K562 treated with DMSO at 1 percent for 12 hours (cell line): ENCODE data around the gene PCDHGA12. TPM values are rescaled to one million over a fixed set of nuclear protein-coding genes. Genes with fewer than 3 reads are reported as not detected.

Experiments used
- total RNA-seq: library from RNA; unstranded; fragments of 300-600 nt; gene quantifications from 2 replicates; pipeline ENCODE4 v1.2.3, GENCODE V29; 2022; ENCODE audit not compliant: insufficient read depth

The PCDHGA12 gene
- not detected in 2 replicates for total RNA-seq

DNA sequence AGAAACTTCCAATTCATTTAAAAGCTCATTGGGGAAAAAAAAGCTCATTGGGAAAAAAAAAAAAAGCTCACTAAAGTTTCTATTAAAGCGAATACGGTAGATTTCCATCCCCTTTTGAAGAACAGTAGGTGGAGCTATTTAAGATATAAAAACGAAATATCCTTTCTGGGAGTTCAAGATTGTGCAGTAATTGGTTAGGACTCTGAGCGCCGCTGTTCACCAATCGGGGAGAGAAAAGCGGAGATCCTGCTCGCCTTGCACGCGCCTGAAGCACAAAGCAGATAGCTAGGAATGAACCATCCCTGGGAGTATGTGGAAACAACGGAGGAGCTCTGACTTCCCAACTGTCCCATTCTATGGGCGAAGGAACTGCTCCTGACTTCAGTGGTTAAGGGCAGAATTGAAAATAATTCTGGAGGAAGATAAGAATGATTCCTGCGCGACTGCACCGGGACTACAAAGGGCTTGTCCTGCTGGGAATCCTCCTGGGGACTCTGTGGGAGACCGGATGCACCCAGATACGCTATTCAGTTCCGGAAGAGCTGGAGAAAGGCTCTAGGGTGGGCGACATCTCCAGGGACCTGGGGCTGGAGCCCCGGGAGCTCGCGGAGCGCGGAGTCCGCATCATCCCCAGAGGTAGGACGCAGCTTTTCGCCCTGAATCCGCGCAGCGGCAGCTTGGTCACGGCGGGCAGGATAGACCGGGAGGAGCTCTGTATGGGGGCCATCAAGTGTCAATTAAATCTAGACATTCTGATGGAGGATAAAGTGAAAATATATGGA is at the start of gene PCDHGA12:
TSS of gene PCDHGA12 (plus strand) at position 176 of the 782 bp plus-strand sequence. CDS start at position 429, 253 bp downstream.

DNA sequence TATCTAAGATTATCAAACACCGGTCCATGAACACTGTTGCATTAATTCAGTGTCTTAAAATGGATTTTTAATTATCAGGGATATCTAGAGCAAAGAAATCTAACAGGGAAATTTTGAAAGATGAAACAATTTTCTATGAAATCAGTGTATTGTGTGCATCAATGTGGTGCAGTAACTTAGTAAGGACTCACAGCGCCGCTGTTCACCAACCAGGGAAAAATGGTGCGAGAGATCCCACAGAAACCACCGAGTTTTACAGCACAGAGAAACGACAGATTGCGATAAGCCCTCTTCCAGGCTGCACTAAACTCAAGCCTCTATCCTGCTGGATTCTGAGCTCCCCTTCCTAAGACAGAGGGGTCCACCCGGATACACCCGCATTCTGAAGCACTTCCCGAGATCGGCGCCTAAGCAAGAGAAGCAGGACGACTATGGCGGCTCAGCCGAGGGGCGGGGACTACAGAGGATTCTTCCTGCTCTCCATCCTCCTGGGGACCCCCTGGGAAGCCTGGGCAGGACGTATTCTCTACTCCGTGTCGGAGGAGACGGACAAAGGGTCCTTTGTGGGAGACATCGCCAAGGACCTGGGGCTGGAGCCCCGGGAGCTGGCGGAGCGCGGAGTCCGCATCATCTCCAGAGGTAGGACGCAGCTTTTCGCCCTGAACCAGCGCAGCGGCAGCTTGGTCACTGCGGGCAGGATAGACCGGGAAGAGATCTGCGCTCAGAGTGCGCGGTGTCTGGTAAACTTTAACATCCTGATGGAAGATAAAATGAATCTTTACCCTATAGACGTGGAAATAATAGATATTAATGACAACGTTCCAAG is 47.6 kb upstream of the PCDHGA12 start, which contains the start of gene PCDHGA7:
TSS of gene PCDHGA7 (plus strand) at position 274 of the 826 bp plus-strand sequence. CDS start at position 432, 158 bp downstream.

DNA sequence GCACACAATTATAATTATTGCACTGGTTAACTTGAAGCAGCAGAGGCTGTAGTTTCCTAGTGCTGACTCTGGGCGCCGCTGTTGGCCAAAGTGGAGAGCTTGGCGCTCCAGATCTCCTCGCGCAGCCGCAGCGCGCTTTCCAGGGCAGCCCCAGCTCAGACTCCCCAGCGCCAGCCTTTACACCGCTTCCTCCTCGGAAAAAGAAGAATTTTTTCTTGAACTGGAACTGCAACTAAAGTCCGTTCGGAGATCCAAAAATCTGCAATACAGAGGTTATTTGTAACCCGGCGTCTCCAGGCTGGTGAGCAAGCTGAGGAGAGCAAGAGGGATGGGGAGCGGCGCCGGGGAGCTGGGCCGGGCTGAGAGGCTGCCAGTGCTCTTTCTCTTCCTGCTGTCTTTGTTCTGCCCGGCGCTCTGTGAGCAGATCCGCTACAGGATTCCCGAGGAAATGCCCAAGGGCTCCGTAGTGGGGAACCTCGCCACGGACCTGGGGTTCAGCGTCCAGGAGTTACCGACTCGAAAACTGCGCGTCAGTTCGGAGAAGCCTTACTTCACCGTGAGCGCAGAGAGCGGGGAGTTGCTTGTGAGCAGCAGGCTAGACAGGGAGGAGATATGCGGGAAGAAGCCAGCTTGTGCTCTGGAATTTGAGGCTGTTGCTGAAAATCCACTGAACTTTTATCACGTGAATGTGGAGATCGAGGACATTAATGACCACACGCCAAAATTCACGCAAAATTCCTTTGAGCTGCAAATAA is 42.6 kb upstream of the PCDHGA12 start, which contains the start of gene PCDHGB4:
TSS of gene PCDHGB4 (plus strand) at position 142 of the 755 bp plus-strand sequence. CDS start at position 329, 187 bp downstream.

DNA sequence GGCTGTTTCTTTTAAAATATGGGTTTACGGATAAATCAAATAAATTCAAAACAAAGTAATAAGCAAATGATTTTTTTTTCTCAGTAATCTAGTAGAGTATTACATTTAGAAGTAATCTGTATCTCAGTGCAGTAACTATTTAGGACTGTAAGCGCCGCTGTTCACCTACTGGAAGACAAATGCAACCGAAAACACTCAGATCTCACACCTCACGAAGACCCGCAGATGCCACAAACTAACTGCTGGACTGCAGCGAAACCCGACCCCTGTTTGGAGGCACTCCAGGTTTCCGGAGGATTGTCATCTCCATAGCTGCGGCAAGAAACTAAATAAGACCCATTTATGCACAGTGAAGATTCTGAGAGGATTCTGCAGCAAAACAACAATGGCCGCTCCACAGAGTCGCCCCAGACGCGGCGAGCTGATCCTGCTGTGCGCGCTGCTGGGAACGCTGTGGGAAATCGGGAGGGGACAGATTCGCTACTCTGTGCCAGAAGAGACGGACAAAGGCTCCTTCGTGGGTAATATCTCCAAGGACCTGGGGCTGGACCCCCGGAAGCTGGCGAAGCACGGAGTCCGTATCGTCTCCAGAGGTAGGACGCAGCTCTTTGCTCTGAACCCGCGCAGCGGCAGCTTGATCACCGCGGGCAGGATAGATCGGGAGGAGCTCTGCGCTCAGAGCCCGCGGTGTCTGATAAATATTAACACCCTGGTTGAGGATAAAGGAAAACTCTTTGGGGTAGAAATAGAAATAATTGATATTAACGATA is 37.7 kb upstream of the PCDHGA12 start, which contains the start of gene PCDHGA8:
TSS of gene PCDHGA8 (plus strand) at position 205 of the 770 bp plus-strand sequence. CDS start at position 386, 181 bp downstream.

GRCh38 chr5:141397756-141398551 is 32.4 kb upstream of the PCDHGA12 start, which contains the start of gene PCDHGB5:
Gene PCDHGB5, plus strand, starts transcription at chr5:141397947. Its CDS starts 181 bp downstream, at chr5:141398128.

GRCh38 chr5:141402553-141403243 is 27.6 kb upstream of the PCDHGA12 start, which contains the start of gene PCDHGA9:
Gene PCDHGA9, plus strand, starts transcription at chr5:141402778. Its CDS starts 175 bp downstream, at chr5:141402953.

DNA sequence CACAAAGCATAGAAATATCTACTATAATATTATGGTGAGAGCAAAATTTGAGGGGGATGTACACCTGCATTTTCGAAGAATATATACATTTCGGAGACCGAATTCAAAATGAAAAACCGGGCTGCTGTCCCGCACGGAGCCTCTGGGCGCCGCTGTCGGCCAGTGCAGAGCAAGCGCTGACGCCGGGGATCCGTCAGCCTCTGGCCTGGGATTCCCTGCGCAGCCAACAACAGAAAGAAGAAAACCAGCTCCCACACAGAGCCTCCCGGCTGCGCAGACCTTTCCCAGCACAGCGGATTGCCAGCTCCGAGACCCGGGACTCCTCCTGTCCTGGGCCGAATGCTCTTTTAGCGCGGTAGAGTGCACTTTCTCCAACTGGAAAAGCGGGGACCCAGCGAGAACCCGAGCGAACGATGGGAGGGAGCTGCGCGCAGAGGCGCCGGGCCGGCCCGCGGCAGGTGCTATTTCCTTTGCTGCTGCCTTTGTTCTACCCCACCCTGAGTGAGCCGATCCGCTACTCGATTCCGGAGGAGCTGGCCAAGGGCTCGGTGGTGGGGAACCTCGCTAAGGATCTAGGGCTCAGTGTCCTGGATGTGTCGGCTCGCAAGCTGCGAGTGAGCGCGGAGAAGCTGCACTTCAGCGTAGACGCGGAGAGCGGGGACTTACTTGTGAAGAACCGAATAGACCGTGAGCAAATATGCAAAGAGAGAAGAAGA is 22.4 kb upstream of the PCDHGA12 start, which contains the start of gene PCDHGB6:
TSS of gene PCDHGB6 (plus strand) at position 232 of the 716 bp plus-strand sequence. CDS start at position 414, 182 bp downstream.

DNA sequence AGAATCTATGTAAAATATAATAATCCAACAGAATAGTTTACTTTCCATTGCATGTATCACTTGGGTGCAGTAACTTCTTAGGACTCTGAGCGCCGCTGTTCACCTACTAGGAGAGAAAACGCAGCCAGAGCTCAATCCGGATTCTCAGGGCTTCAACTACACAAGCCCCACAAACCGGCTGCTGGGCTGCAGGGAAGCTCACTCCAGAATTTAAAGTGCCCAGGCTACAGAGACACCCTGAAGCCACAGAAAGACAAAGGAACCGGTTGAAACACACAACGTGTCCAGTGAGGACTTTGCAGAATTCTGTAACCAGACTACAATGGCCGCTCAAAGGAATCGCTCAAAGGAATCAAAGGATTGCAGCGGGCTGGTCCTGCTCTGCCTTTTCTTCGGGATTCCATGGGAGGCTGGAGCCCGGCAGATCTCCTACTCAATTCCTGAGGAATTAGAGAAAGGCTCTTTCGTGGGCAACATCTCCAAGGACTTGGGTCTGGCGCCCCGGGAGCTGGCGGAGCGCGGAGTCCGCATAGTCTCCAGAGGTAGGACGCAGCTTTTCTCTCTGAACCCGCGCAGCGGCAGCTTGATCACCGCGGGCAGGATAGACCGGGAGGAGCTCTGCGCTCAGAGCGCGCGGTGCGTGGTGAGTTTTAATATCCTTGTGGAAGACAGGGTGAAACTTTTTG is 17.3 kb upstream of the PCDHGA12 start, which contains the start of gene PCDHGA10:
TSS of gene PCDHGA10 (plus strand) at position 134 of the 686 bp plus-strand sequence. CDS start at position 323, 189 bp downstream.

DNA sequence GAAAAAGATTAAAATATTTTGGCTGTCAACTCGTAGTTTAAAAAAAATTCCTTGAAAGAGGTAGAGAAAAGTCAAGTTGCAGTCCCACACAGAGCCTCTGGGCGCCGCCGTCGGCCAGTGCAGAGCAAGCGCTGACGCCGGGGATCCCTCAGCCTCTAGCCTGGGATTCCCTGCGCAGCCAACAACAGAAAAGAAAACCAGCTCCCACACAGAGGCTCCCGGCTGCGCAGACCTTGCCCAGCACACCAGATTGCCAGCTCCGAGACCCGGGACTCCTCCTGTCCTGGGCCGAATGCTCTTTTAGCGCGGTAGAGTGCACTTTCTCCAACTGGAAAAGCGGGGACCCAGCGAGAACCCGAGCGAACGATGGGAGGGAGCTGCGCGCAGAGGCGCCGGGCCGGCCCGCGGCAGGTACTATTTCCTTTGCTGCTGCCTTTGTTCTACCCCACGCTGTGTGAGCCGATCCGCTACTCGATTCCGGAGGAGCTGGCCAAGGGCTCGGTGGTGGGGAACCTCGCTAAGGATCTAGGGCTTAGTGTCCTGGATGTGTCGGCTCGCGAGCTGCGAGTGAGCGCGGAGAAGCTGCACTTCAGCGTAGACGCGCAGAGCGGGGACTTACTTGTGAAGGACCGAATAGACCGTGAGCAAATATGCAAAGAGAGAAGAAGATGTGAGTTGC is 12.7 kb upstream of the PCDHGA12 start, which contains the start of gene PCDHGB7:
TSS of gene PCDHGB7 (plus strand) at position 184 of the 679 bp plus-strand sequence. CDS start at position 367, 183 bp downstream.

DNA sequence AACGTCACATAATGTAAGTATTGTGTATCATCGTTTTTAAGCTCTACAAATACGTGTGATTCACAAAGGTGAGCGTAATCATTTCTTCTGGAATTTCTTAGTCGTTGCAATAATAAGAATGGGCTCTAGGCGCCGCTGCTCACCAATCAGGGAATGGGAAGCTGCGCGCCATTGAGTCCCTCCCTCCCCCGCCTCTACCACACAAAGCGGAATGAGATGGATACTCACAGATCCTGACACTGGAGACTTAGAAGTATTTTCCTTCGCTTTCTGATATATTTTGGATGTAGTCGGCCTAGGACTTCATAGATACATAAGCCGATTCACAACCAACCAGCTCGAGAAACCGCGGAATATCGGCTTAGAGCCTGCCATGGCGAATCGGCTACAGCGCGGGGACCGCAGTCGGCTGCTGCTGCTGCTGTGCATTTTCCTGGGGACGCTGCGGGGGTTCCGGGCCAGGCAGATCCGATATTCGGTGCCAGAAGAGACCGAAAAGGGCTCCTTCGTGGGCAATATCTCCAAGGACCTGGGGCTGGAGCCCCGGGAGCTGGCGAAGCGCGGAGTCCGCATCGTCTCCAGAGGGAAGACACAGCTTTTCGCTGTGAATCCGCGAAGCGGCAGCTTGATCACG is 9.3 kb upstream of the PCDHGA12 start, which contains the start of gene PCDHGA11:
TSS of gene PCDHGA11 (plus strand) at position 197 of the 634 bp plus-strand sequence. CDS start at position 374, 177 bp downstream.

DNA sequence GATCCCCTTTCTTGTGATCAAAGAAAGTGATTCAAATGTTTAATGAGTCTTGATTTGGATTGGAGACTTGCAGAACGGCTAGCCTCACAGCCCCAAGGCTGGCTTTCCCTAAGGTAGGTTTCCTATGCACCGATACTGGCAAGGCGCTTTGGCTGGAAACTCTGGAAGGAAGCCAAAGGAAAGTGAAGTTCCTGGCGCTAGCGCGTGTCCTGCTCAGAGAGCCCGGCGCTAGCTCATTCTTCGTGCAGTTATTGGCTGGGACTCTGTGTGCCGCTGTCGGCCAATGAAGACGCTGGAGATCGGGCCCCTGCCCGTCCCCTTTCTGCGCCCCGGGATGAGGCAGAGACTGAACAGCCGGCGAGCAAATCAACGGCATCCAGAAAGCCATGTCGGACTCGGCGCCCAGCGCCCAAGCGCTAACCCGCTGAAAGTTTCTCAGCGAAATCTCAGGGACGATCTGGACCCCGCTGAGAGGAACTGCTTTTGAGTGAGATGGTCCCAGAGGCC is 45.4 kb downstream of the PCDHGA12 start, which contains the start of gene PCDHGC3:
TSS of gene PCDHGC3 (plus strand) at position 342 of the 507 bp plus-strand sequence. CDS start at position 493, 151 bp downstream.

Other genes with a start within 250 kb of the PCDHGA12 start
- gene PCDHB16, start 248.1 kb upstream of the PCDHGA12 start, total RNA-seq: 0.15 TPM in 1 of 2 replicates, not detected in the other
- not detected in 2 replicates for gene PCDHB9, start 243.3 kb upstream of the PCDHGA12 start, total RNA-seq
- gene PCDHB10, start 238.2 kb upstream of the PCDHGA12 start, total RNA-seq: not detected in 2 replicates
- gene PCDHB11, start 230.9 kb upstream of the PCDHGA12 start, total RNA-seq: not detected in 2 replicates
- gene PCDHB12, start 221.8 kb upstream of the PCDHGA12 start, total RNA-seq: not detected in 2 replicates
- 0.26 TPM in 1 of 2 replicates, not detected in the other for gene PCDHB13, start 216.6 kb upstream of the PCDHGA12 start, total RNA-seq
- gene PCDHB14, start 207.2 kb upstream of the PCDHGA12 start, total RNA-seq: not detected in 2 replicates
- gene PCDHB15, start 185.1 kb upstream of the PCDHGA12 start, total RNA-seq: 0.33 TPM in 1 of 2 replicates, not detected in the other
- not detected in 2 replicates for gene SLC25A2, start 126.5 kb upstream of the PCDHGA12 start, total RNA-seq
- gene TAF7, start 109.7 kb upstream of the PCDHGA12 start, total RNA-seq: 75.1 and 124 TPM in 2 replicates
- 0.19 TPM in 1 of 2 replicates, not detected in the other for gene PCDHGA1, start 100.0 kb upstream of the PCDHGA12 start, total RNA-seq
- 0.79 TPM in 1 of 2 replicates, not detected in the other for gene PCDHGA2, start 91.7 kb upstream of the PCDHGA12 start, total RNA-seq
- gene PCDHGA3, start 86.7 kb upstream of the PCDHGA12 start, total RNA-seq: 0.30 and 1.1 TPM in 2 replicates
- gene PCDHGB1, start 80.4 kb upstream of the PCDHGA12 start, total RNA-seq: 0.28 TPM in 1 of 2 replicates, not detected in the other
- gene PCDHGA4, start 75.5 kb upstream of the PCDHGA12 start, total RNA-seq: 1.7 TPM in 1 of 2 replicates, not detected in the other
- 0.52 TPM in 1 of 2 replicates, not detected in the other for gene PCDHGB2, start 70.5 kb upstream of the PCDHGA12 start, total RNA-seq
- 0.33 TPM in 1 of 2 replicates, not detected in the other for gene PCDHGA5, start 66.3 kb upstream of the PCDHGA12 start, total RNA-seq
- gene PCDHGB3, start 60.3 kb upstream of the PCDHGA12 start, total RNA-seq: 1.2 TPM in 1 of 2 replicates, not detected in the other
- gene PCDHGA6, start 56.6 kb upstream of the PCDHGA12 start, total RNA-seq: 0.13 and 0.52 TPM in 2 replicates
- 0.23 TPM in 1 of 2 replicates, not detected in the other for gene PCDHGA7, start 47.8 kb upstream of the PCDHGA12 start, total RNA-seq
- gene PCDHGB4, start 42.8 kb upstream of the PCDHGA12 start, total RNA-seq: 0.23 TPM in 1 of 2 replicates, not detected in the other
- gene PCDHGA8, start 37.9 kb upstream of the PCDHGA12 start, total RNA-seq: 0.36 and 0.68 TPM in 2 replicates
- 0.50 and 0.74 TPM in 2 replicates for gene PCDHGB5, start 32.6 kb upstream of the PCDHGA12 start, total RNA-seq
- 0.39 TPM in 1 of 2 replicates, not detected in the other for gene PCDHGA9, start 27.7 kb upstream of the PCDHGA12 start, total RNA-seq
- not detected in 2 replicates for gene PCDHGB6, start 22.5 kb upstream of the PCDHGA12 start, total RNA-seq
- 0.19 TPM in 1 of 2 replicates, not detected in the other for gene PCDHGA10, start 17.5 kb upstream of the PCDHGA12 start, total RNA-seq
- gene PCDHGB7, start 12.8 kb upstream of the PCDHGA12 start, total RNA-seq: not detected in 2 replicates
- gene PCDHGA11, start 9.5 kb upstream of the PCDHGA12 start, total RNA-seq: not detected in 2 replicates
- gene PCDHGC3, start 45.5 kb downstream of the PCDHGA12 start, total RNA-seq: not detected in 2 replicates
- not detected in 2 replicates for gene PCDHGC4, start 54.5 kb downstream of the PCDHGA12 start, total RNA-seq
- not detected in 2 replicates for gene PCDHGC5, start 58.6 kb downstream of the PCDHGA12 start, total RNA-seq
- 99.4 and 179 TPM in 2 replicates for gene DIAPH1, start 188.5 kb downstream of the PCDHGA12 start, total RNA-seq
- gene HDAC3, start 206.3 kb downstream of the PCDHGA12 start, total RNA-seq: 96.7 and 131 TPM in 2 replicates
- gene RELL2, start 206.5 kb downstream of the PCDHGA12 start, total RNA-seq: 6.6 and 8.6 TPM in 2 replicates
- gene FCHSD1, start 220.9 kb downstream of the PCDHGA12 start, total RNA-seq: 6.9 and 18.3 TPM in 2 replicates